Stimulated activated CD8-positive, alpha-beta memory T cell treated with anti-CD3 and anti-CD28 coated beads, Interleukin-15, amount 100 ng/mL, for 24 hours (primary cell): Measurements from ENCODE around the gene H3-3A.

Source experiments
- DNase-seq: peaks from one replicate; pipeline ENCODE4 v3.0.0-alpha.2; 2020; ENCODE audit warnings: low read depth

H3-3A gene

DNA sequence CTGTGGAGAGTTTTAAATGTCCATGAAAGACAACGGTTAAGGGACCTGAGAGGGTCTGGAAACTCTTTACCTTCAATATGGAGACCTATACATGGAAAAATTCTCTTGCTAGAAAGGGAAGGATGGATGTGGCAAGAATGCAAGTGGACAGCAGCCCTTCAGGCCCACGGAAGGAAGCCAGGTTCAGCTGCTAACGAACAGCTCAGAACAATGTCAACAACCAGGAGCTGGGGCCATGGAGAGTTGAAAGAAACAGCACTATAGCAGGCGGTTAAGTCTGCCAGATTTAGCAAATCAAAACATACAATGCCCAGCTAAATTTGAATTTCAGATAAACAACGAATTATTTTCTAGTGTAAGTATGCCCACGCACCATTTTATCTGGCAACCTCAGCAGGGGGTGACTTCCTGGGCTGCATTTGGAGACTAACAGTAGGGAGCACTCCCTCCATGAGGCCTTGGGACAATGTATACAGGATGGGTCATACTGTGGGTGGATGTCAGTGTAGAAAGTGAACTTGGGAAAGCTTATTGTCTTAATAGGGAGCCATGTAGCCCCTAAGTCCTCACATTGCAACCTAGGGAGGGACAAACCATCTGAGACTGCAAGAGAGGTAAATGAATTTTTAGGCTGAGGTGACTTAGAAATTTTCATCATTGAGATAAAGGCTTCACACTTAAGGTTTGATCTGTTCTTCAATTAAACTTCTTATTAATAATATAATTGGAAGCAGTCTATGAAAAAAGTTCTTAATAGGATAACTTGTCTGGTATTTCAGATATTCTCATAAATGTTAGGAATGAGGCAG, 7.8 kb upstream of the H3-3A start:
- no peak for DNase-seq

DNA sequence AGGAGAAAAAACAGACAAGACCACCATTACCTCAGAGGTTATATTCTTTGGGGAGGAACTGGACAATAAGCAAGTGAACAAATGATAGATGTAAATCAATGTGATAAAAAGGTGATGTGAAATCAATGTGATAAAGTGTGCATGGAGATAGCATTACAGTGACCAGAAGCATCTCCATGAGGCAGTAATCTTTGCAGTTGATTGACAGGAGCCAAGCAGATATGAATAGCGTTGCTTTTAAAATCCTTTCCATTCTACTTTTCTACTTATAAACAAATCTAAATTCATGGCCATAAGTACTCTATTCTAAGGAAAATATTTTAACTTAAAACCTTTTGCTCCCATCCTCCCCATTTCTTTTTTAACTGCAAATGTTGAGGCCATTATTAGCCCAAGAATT, 2.8 kb upstream of the H3-3A start:
- DNase-seq: no peak

DNA sequence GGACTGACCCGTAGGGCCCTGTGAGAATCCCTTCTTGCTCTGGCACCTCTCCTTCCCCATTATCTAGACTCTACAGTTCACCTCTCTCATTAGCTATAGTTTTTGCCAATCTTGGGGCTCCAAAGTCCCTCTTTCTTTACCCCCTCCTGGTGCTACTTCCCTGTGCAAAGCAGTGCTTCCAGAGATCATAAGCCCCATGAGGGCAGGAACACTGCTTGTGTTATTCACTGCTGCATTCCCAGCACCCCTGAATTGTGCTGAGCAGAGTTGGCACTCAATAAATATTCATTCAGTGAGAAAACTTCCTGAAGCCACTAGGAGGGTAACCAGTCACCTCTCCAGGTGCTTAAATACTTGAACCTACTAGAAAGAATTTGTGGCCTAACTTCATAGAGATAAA, 2.1 kb upstream of the H3-3A start:
- no peak for DNase-seq

DNA sequence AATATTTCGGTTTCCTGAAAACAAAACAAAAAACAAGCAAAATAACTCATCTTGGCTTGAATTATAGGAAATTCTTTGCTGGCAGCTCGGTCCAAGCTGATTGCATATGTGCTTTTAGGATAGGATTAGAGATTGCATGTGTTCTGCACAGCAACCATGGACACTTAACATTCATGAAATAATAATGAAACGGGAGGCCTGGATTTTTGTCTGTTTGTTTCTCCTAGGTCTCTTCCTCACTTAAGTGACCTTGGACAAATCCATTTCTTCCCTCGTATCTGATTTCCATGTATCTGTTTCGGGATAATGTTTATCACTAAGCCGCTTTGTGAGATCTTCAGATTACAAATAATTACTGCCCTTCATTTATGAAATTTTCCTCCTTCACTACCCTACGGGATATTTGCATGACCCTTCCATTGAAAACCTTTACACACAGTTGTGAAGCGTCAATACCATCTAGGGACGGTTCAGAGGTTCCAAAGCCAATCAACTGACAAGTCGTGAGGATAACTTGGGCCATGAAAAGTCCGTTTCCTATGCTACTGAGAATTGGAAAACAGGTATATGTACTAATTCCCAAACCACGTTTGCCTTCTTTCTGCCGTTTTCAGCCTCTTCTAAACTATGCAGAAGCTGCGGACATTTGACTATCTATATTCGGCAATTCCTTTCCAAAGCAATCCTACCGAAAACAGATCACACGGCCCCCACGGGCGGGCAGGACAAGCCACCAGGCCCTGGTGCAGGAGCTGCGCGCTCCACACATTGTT, 1.3 kb upstream of the H3-3A start:
- DNase-seq: no peak

- DNase-seq: no peak
These were observed 517 bp upstream of the H3-3A start for GRCh38 chr1:226061841-226062557.

GRCh38 chr1:226063224-226063976, 884 bp downstream of the H3-3A start:
- DNase-seq: peak; percentile 19

DNA sequence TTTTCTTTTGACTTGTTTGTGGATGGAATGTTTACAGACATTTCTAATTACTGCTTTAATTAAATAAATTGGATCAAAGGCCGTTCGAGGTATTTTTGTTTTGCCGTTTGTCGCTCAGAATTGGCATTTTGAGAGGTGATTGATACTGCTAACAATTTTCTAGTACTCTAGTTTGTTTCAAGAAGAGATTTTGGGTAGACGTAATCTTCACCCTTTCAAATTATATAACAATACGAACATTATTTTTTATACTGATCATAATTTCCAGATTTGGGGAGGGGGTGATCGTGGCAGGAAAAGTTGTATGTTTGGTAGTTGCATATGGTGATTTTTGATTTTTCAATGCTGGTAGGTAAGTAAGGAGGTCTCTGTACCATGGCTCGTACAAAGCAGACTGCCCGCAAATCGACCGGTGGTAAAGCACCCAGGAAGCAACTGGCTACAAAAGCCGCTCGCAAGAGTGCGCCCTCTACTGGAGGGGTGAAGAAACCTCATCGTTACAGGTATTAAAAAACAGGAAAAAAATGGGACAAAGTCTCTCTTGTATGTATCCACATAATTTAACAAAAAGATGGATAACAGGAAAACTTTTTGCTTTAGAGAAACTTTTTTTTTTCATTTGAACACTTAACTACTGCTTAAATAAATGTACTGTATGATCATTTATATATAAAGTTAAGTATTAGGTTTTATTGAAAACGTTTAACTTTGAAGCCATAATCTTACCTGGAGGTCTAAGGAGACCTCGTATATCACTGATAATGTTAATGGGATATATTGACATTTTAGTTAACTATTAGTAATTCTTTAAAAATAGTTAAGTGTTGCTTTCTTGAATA, 1.7 kb downstream of the H3-3A start:
- no peak for DNase-seq

- no peak for DNase-seq
These were observed 2.3 kb downstream of the H3-3A start for GRCh38 chr1:226064816-226065248.

GRCh38 chr1:226066415-226067078, 4.0 kb downstream of the H3-3A start:
- DNase-seq: no peak

DNA sequence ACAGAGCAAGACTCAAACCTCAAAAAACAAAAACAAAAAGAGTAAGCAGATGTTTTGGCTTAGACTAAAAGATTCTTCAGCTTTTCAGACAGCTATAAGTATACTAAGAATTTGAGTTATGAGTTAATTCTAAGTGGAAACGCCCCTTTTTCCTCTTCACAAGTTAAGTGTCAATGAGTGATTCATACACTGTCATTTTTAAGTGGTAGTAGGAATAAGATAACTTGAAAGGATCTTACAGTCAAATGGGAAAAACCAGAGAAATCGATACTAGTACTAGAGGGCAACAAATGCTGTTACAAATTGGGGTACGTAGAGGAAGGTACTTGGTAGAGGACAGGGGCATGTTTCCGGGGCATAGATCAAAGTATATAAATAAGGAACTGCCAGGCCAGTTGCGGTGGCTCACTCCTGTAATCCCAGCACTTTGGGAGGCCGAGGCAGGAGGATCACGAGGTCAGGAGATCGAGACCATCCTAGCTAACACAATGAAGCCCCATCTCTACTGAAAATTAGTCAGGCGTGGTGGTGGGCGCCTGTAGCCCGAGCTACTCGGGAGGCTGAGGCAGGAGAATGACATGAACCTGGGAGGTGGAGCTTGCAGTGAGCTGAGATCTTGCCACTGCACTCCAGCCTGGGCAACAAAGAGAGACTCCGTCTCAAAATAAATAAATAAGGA, 7.4 kb downstream of the H3-3A start:
- no peak for DNase-seq

DNA sequence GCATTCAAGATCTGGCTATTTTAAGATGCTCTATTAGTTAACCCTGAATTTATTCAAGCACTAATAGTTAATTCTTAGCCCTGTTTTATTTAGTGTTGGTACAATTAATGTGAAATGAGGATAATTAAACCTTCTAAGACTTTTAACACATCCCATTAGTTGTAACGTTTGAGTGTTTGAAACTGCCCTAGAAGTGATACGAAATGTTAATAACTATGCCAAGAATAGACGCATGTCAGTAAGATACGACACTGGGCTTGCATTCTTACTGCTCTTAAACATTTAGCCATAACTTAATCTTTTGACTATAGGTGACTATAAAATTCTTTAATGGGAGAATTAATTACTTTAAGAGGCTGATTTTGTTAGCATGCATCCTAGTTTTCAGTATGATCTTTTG, 9.8 kb downstream of the H3-3A start:
- no peak for DNase-seq

- no peak for DNase-seq
These were observed 10.9 kb downstream of the H3-3A start for GRCh38 chr1:226073184-226073950.

DNA sequence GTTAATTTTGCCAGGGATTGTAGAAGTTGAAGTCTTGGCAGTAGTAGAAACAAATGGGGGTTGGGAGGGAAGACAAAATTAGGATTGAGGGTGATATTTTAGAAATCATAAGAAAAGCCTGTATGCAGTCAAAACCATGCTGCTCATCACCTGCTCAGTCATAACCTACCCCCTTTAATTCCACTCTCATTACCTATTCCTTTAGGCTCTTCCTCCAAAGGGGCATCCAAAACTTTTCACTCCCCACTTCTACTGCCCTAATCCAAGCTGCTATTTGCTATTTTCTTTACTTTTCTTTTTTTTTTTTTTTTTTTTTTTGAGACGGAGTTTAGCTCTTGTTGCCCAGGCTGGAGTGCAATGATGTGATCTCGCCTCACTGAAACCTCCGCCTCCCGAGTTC, 11.5 kb downstream of the H3-3A start:
- no peak for DNase-seq

- DNase-seq: no peak
These were observed 13.9 kb downstream of the H3-3A start for GRCh38 chr1:226076378-226076777.

DNA sequence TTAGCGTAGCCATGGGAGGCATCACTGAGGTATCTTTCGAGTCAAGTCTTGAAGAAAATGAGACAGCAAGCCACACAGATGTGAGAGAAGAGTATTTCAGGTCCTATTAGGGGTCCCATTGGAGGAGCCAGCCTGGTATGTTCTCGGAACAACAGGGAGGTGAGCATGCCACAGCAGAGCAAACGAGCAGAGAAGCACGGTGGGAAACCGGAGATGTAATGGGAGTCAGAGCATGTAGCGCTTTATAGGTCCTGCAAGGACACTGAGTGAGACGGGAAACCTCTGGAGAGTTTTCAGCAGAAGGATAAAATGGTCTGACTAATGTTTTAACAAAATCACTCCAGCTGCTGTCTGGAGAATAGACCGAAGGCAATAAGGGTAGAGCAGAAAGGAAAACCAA, 15.9 kb downstream of the H3-3A start:
- no peak for DNase-seq

DNA sequence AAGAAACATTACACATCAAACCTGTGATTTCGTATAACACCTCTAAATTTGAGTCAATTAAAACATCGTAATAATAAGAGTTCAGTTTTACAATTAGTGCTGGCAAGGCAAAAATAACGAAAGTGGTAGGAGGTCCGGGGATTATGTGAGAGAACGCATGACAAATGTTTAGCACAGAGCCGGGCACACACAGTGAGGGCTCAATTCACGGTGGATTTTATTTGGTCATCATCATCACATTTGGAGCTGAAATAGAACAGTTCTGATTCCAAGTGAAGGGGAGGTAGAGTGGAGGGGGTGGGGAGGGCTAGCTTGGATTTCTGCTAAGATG, 20.0 kb downstream of the H3-3A start:
- no peak for DNase-seq

DNA sequence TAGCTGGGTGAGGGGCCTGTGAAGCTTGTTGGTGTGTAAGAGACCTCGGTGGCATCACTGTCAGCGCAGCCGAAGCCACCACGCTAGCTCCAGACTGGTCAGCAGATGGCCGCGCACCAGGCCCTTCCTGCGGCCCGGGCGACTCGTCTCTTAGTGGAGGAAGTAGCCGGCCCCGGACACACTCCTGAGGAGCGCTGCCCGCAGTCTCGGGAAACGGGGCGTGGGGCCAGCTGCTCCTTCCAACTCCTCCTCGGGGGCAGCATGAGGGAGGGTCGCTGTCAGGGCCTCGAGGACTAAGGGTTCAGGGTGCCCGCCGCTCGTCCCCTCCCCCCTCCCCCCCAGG, 20.4 kb downstream of the H3-3A start:
- no peak for DNase-seq

- peak; percentile 93 for DNase-seq
These were observed 21.0 kb downstream of the H3-3A start for GRCh38 chr1:226083302-226084101.
